ENCODE measurements around the gene SLC8A2. TPM values are rescaled to one million over a fixed set of nuclear protein-coding genes. Genes with fewer than 3 reads are reported as not detected.

The SLC8A2 gene
- total and polyA plus RNA-seq, 9 donors = 0.07 to 1.3 (median 0.39) TPM; not detected in 3

- 16 to 24% (median 18%) methylated on average over 5 of the region's 5 CpGs for WGBS, 3 donors
- Histone ChIP-seq H3K9me3 (peaks cover 0 to 11% of the 10 kb centered on the region in 2 donors), H3K36me3 (no peaks in the 10 kb centered on the region), H3K27me3 (peaks cover 10% of the 10 kb centered on the region), H3K27ac (no peak overlapping the region), H3K4me1 (ENCODE audit: insufficient read depth) (peaks cover 3% of the 10 kb centered on the region), H3K4me3 (no peak overlapping the region)
- TF ChIP-seq POLR2A (IDR thresholded peaks at IDR 0.05) (no peak), EP300 (IDR thresholded peaks at IDR 0.05) (no peak), CTCF (IDR thresholded peaks at IDR 0.05) (no peak)
- intact Hi-C loops (cut with DNase I) = no loop called here
- DNase-seq = no peak
These were observed 13.0 kb downstream of the SLC8A2 start for GRCh38 chr19:47458672-47459071.

GRCh38 chr19:47456721-47457474, 14.8 kb downstream of the SLC8A2 start:
- Histone ChIP-seq H3K27ac (no peak overlapping the region), H3K36me3 (no peaks in the 10 kb centered on the region), H3K4me3 (no peak overlapping the region), H3K4me1 (ENCODE audit: insufficient read depth) (peaks cover 3% of the 10 kb centered on the region), H3K9me3 (peaks cover 0 to 11% of the 10 kb centered on the region in 2 donors), H3K27me3 (peaks cover 10% of the 10 kb centered on the region)
- TF ChIP-seq POLR2A (IDR thresholded peaks at IDR 0.05) (no peak), CTCF (IDR thresholded peaks at IDR 0.05) (no peak), EP300 (IDR thresholded peaks at IDR 0.05) (no peak)
- intact Hi-C loops (cut with DNase I) = loop anchor here in 1 of 4 donors (1.0 kb wide), 1 partner anchor 35 kb away; no protein-coding TSS in a partner anchor
- no peak for DNase-seq
- 15 to 49% (median 20%) methylated on average over 43 to 77 of the region's 77 CpGs for WGBS, 3 donors

DNA sequence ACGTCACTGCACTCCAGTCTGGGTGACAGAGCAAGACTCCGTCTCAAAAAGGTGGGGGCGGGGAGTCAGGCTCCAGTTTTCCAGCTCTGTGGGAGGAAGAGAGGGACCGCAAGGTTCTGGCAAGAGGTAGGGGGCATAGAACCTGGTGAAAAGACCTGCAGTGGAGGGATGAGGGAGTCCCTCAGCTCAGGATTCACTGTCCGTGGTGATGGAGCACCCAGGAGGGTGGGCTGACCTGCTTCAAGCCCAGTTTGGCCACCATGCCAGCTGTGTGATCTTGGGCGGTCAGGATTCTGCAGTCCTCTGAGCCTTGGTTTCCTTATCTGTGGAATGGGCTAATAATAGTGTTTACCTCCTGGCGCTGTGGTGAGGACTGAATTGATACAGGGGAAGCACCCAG, 21.2 kb downstream of the SLC8A2 start:
- Histone ChIP-seq H3K4me3 (no peak overlapping the region), H3K27ac (no peak overlapping the region), H3K36me3 (no peaks in the 10 kb centered on the region), H3K9me3 (peaks cover 0 to 4% of the 10 kb centered on the region in 2 donors), H3K4me1 (ENCODE audit: insufficient read depth) (peaks cover 4% of the 10 kb centered on the region), H3K27me3 (no peaks in the 10 kb centered on the region)
- WGBS, 3 donors = 52 to 64% (median 61%) methylated on average over 7 of the region's 7 CpGs
- TF ChIP-seq POLR2A (IDR thresholded peaks at IDR 0.05) (no peak), CTCF (IDR thresholded peaks at IDR 0.05) (no peak), EP300 (IDR thresholded peaks at IDR 0.05) (no peak)
- intact Hi-C loops (cut with DNase I) = no loop called here
- no peak for DNase-seq

- Histone ChIP-seq H3K27ac (no peak overlapping the region), H3K4me3 (no peak overlapping the region), H3K36me3 (no peaks in the 10 kb centered on the region), H3K27me3 (no peaks in the 10 kb centered on the region), H3K9me3 (peaks cover 0 to 4% of the 10 kb centered on the region in 2 donors), H3K4me1 (ENCODE audit: insufficient read depth) (peaks cover 4% of the 10 kb centered on the region)
- intact Hi-C loops (cut with DNase I) = no loop called here
- TF ChIP-seq CTCF (IDR thresholded peaks at IDR 0.05) (no peak), EP300 (IDR thresholded peaks at IDR 0.05) (no peak), POLR2A (IDR thresholded peaks at IDR 0.05) (no peak)
- DNase-seq = no peak
- 23% methylated on average over 9 of the region's 9 CpGs for WGBS, 3 donors
These were observed 23.3 kb downstream of the SLC8A2 start for GRCh38 chr19:47448360-47448727.

Data from ovary (tissue), 9 donors.